Breast epithelium (tissue), 4 donors: ENCODE results near the gene COG8. TPM values are rescaled to one million over a fixed set of nuclear protein-coding genes. Genes with fewer than 3 reads are reported as not detected.

ENCODE experiments used
- DNase-seq, 2 donors: peaks; one replicate each; pipeline ENCODE4 v3.0.0-alpha.2; 2019; ENCODE audit warnings: low spot score in 2 of 2
- H3K27ac ChIP-seq, 2 donors: fragments of 200-600 bp; sonication (generic) in 1 of 2; one replicate each; pipeline ENCODE4 v1.5.1; 2016 to 2019; ENCODE audit warnings: mild to moderate bottlenecking in 1 of 2
- H3K27me3 ChIP-seq, 2 donors: fragments of 200-600 bp; sonication (generic) in 1 of 2; one replicate each; pipeline versions ENCODE4 v1.5.1 to v1.6.0; 2017 to 2019; ENCODE audit warnings: control low read depth in 1 of 2, mild to moderate bottlenecking in 1 of 2
- H3K36me3 ChIP-seq: fragments of 200-600 bp; one replicate; pipeline ENCODE4 v1.5.1; 2019
- H3K4me1 ChIP-seq, 2 donors: fragments of 200-600 bp; sonication (generic); one replicate each; pipeline ENCODE4 v1.5.1; 2016 to 2019; ENCODE audit warnings: control low read depth in 1 of 2
- H3K4me3 ChIP-seq, 3 donors: fragments of 200-600 bp; sonication (generic); 1 replicate in 2 of 3; 2 replicates in 1 of 3; pipeline ENCODE4 v1.5.1; 2016 to 2019; ENCODE audit warnings: mild to moderate bottlenecking in 3 of 3, moderate library complexity in 2 of 3
- H3K9me3 ChIP-seq, 2 donors: fragments of 200-600 bp; sonication (generic) in 1 of 2; one replicate each; pipeline ENCODE4 v1.5.1; 2016 to 2019; ENCODE audit warnings: control low read depth in 1 of 2
- CTCF ChIP-seq, 3 donors: fragments of 450-650 bp; IDR thresholded peaks; one replicate each; pipeline ENCODE4 v1.5.1; 2016 to 2017; ENCODE audit warnings: antibody characterized with exemption in 3 of 3, mild to moderate bottlenecking in 3 of 3, moderate library complexity in 3 of 3
- POLR2A ChIP-seq: fragments of 450-650 bp; IDR thresholded peaks from one replicate; pipeline ENCODE4 v1.6.1; 2016; ENCODE audit warnings: antibody characterized with exemption, mild to moderate bottlenecking, moderate library complexity
- POLR2AphosphoS5 ChIP-seq, 3 donors: sonication (generic); formaldehyde crosslinking; IDR thresholded peaks; one replicate each; pipeline ENCODE4 v1.6.1; 2017; ENCODE audit warnings: antibody characterized with exemption in 3 of 3
- intact Hi-C: fragments of 100-400 bp; cut with DNase I; formaldehyde crosslinking; loops from one replicate; pipeline ENCODE4 v1.15.1; 2023; ENCODE audit warnings: low total_unique reads
- total RNA-seq, 3 donors: library from RNA; depleted of rRNA; stranded (reverse); fragments of >200 nt; gene quantifications; one replicate each; pipeline ENCODE4 v1.1.0, GENCODE V29; 2016

Gene COG8
- total RNA-seq, 3 donors from 2014 or later, result 40.2 to 52.8 (median 44.9) TPM

GRCh38 chr16:69316595-69317034 is 22.7 kb downstream of the COG8 start:
- Histone ChIP-seq H3K36me3 (peaks cover 28% of the 10 kb centered on the region), H3K27me3 (no peaks in the 10 kb centered on the region), H3K9me3 (no peaks in the 10 kb centered on the region), H3K4me3 (no peak overlapping the region), H3K4me1 (no peaks in the 10 kb centered on the region), H3K27ac (no peak overlapping the region)
- no peak for DNase-seq
- intact Hi-C loops, result loop anchor here (10.0 kb wide), 1 partner anchor 162 kb away; no protein-coding TSS in a partner anchor
- TF ChIP-seq CTCF (IDR thresholded peaks at IDR 0.05) (no peak), POLR2AphosphoS5 (IDR thresholded peaks at IDR 0.05) (no peak), POLR2A (no peak)

- intact Hi-C loops, result loop anchor here (10.0 kb wide), 1 partner anchor 161 kb away; no protein-coding TSS in a partner anchor
- no peak for DNase-seq
These were observed 23.7 kb downstream of the COG8 start for GRCh38 chr16:69315486-69316311.

GRCh38 chr16:69314534-69314933 is 24.8 kb downstream of the COG8 start:
- Histone ChIP-seq H3K4me1 (no peaks in the 10 kb centered on the region), H3K27me3 (no peaks in the 10 kb centered on the region), H3K4me3 (no peak overlapping the region), H3K9me3 (no peaks in the 10 kb centered on the region), H3K27ac (no peak overlapping the region), H3K36me3 (peaks cover 17% of the 10 kb centered on the region)
- intact Hi-C loops, result loop anchor here (10.0 kb wide), 1 partner anchor 160 kb away; no protein-coding TSS in a partner anchor
- DNase-seq, result no peak
- TF ChIP-seq CTCF (IDR thresholded peaks at IDR 0.05) (no peak), POLR2A (no peak), POLR2AphosphoS5 (IDR thresholded peaks at IDR 0.05) (no peak)

More at GRCh38 chr16:69315486-69316311, 23.7 kb downstream of the COG8 start:
- no peak overlapping the region for H3K4me3 ChIP-seq
- peaks cover 28% of the 10 kb centered on the region for H3K36me3 ChIP-seq
- H3K4me1 ChIP-seq, result no peaks in the 10 kb centered on the region
- no peaks in the 10 kb centered on the region for H3K9me3 ChIP-seq
- H3K27ac ChIP-seq, result no peak overlapping the region
- no peak for TF ChIP-seq CTCF (IDR thresholded peaks at IDR 0.05)
- no peak for TF ChIP-seq POLR2A
- no peak for TF ChIP-seq POLR2AphosphoS5 (IDR thresholded peaks at IDR 0.05)
- no peaks in the 10 kb centered on the region for H3K27me3 ChIP-seq

GRCh38 chr16:69313469-69313868 is 25.9 kb downstream of the COG8 start:
- peaks cover 6% of the 10 kb centered on the region for H3K36me3 ChIP-seq

More at GRCh38 chr16:69313469-69313868, 25.9 kb downstream of the COG8 start:
- no peaks in the 10 kb centered on the region for H3K9me3 ChIP-seq
- no peaks in the 10 kb centered on the region for H3K27me3 ChIP-seq
- H3K4me3 ChIP-seq, result no peak overlapping the region
- intact Hi-C loops, result loop anchor here (10.0 kb wide), 1 partner anchor 159 kb away; no protein-coding TSS in a partner anchor
- DNase-seq, result no peak
- TF ChIP-seq POLR2AphosphoS5 (IDR thresholded peaks at IDR 0.05) (no peak), POLR2A (no peak), CTCF (IDR thresholded peaks at IDR 0.05) (no peak)
- H3K4me1 ChIP-seq, result no peaks in the 10 kb centered on the region
- H3K27ac ChIP-seq, result no peak overlapping the region
